Right lobe of liver (tissue), 4 donors: ENCODE data around the gene NPY.

Source experiments
- CTCF ChIP-seq, 4 donors: fragments of 200-600 bp in 3 of 4; fragments of 450-650 bp in 1 of 4; IDR thresholded peaks; one replicate each; pipeline versions ENCODE4 v1.5.1 to v1.8.0; 2016 to 2022; ENCODE audit warnings: antibody characterized with exemption in 4 of 4, mild to moderate bottlenecking in 2 of 4
- POLR2A ChIP-seq: fragments of 450-650 bp; IDR thresholded peaks from one replicate; pipeline ENCODE4 v1.6.1; 2017; ENCODE audit warnings: antibody characterized with exemption, mild to moderate bottlenecking
- donor health status: DM: no; HTN: no; CAD: no.
- donor health status: DM: no; HTN: no; CAD: no.
- donor health status: DM: no; HTN: yes; CAD: no.

DNA sequence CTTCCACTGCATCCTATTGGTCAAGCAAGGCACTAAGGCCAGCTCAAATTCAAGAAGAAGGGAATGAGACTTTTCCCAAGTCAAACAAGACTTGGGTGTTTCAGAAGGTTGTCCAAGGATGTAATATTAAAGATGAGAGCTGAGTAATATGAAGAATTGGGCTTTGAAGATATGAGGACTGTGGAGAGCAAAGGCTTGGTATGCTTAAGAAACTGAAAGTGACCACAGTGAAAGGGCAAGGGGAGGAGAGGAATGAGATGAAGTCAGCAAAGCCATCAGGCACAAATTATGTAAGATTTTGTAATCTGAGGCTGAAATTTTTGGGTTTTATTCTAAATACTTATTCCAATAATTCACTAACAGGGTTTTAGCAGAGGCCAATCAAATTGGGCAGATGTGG lies 38.6 kb upstream of the NPY start:
- TF ChIP-seq POLR2A (no peak), CTCF (IDR thresholded peaks at IDR 0.05) (no peak)
